ENCODE measurements around the gene ELOB.

ELOB gene

DNA sequence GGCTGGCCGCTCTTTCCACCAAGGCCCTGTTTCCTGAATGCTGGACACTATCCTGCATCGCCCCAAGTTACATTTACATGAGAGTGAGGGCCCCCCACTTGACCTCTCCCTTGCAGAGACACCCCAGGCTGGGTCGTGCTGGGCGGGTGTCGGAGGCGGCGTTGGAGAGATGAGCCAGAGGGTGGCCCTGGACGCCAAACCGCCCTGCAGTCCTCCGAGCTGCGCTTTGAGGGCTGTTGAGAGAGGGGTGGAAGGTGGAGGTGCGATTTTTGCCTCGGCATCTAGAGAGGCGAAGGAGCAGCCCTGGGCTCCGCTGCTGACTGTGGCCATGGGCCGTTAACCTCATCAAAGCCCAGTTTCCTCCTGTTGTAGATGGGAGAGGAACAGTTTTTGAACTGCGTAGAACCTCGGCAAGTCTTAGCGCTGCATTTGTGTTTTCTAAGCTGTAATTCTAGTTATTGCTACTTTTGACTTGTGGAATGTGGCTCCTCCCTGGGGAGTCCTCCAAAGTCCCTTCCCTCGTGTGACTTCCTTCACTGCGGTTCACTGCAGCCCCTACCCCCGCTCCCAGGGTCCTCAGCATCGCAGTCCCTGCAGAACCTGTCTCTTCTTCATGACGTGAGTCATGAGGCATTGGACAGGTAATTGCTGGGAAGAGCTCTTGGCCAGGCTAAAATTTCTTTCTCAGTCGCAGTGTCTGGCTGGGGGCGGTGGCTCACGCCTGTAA lies 986 bp upstream of the ELOB start:
- H3K4me3 ChIP-seq (ENCODE audit: low read depth, low read length): peak overlapping the region; percentile 74
- H3K27ac ChIP-seq: peak overlapping the region; percentile 99
- H3K36me3 ChIP-seq: peaks cover 33% of the 10 kb centered on the region
- DNase-seq: no peak
- no peaks in the 10 kb centered on the region for H3K9me3 ChIP-seq (ENCODE audit: severe bottlenecking)
- TF ChIP-seq, protein P1, sequence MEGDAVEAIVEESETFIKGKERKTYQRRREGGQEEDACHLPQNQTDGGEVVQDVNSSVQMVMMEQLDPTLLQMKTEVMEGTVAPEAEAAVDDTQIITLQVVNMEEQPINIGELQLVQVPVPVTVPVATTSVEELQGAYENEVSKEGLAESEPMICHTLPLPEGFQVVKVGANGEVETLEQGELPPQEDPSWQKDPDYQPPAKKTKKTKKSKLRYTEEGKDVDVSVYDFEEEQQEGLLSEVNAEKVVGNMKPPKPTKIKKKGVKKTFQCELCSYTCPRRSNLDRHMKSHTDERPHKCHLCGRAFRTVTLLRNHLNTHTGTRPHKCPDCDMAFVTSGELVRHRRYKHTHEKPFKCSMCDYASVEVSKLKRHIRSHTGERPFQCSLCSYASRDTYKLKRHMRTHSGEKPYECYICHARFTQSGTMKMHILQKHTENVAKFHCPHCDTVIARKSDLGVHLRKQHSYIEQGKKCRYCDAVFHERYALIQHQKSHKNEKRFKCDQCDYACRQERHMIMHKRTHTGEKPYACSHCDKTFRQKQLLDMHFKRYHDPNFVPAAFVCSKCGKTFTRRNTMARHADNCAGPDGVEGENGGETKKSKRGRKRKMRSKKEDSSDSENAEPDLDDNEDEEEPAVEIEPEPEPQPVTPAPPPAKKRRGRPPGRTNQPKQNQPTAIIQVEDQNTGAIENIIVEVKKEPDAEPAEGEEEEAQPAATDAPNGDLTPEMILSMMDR (IDR thresholded peaks at IDR 0.05; ENCODE audit: low read depth, low read length): no peak
- H3K27me3 ChIP-seq (ENCODE audit: insufficient read depth, low read depth, severe bottlenecking): no peaks in the 10 kb centered on the region

- H3K27ac ChIP-seq: peak overlapping the region; percentile 87
- no peaks in the 10 kb centered on the region for H3K9me3 ChIP-seq (ENCODE audit: severe bottlenecking)
- DNase-seq: no peak
- H3K4me3 ChIP-seq (ENCODE audit: low read depth, low read length): peak overlapping the region; percentile 66
- TF ChIP-seq, protein P1 (IDR thresholded peaks at IDR 0.05; ENCODE audit: low read depth, low read length): no peak
- no peaks in the 10 kb centered on the region for H3K27me3 ChIP-seq (ENCODE audit: insufficient read depth, low read depth, severe bottlenecking)
- peaks cover 44% of the 10 kb centered on the region for H3K36me3 ChIP-seq
These were observed 460 bp downstream of the ELOB start for GRCh38 chr16:2776500-2777139.

GRCh38 chr16:2775765-2776499 lies 1.1 kb downstream of the ELOB start:
- TF ChIP-seq, protein P1 (IDR thresholded peaks at IDR 0.05; ENCODE audit: low read depth, low read length): no peak
- Histone ChIP-seq H3K9me3 (ENCODE audit: severe bottlenecking) (no peaks in the 10 kb centered on the region), H3K36me3 (peaks cover 51% of the 10 kb centered on the region), H3K27me3 (ENCODE audit: insufficient read depth, low read depth, severe bottlenecking) (no peaks in the 10 kb centered on the region), H3K4me3 (ENCODE audit: low read depth, low read length) (peak overlapping the region; percentile 66), H3K27ac (peak overlapping the region; percentile 87; the same call in 1 of the 2 replicates)
- no peak for DNase-seq

DNA sequence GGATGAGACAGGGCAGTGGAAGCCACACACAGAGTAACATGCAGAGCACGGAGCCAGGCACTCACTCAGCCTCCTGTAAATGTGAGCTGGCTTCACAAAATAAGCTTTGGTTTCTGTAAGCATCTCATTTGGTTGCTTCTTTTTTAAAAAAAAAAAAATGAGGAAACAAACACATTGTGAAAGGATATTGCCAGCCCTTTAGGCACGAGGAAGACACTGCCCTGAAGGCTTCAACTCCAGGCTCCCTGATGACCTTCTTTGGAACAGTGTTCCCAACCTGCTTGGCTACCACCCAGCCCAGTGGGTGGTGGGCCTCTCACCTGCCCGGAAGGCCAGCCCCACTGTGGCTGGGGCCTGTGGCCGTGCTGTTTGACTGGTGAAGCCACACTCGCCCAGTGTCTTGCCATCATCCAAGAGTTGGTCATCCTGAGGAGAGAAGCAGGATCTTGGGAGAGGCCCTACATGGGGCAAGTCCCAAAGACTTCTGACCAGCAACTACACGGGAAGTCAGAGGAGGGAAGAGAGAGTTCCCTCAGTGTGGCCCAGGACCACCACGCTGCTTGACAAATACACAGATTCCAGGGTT lies 1.9 kb downstream of the ELOB start:
- no peak for DNase-seq
- no peaks in the 10 kb centered on the region for H3K9me3 ChIP-seq (ENCODE audit: severe bottlenecking)
- peaks cover 56% of the 10 kb centered on the region for H3K36me3 ChIP-seq
- no peaks in the 10 kb centered on the region for H3K27me3 ChIP-seq (ENCODE audit: insufficient read depth, low read depth, severe bottlenecking)
- TF ChIP-seq, protein P1 (IDR thresholded peaks at IDR 0.05; ENCODE audit: low read depth, low read length): no peak
- H3K4me3 ChIP-seq (ENCODE audit: low read depth, low read length): no peak overlapping the region
- no peak overlapping the region for H3K27ac ChIP-seq

GRCh38 chr16:2774161-2774891 lies 2.8 kb downstream of the ELOB start:
- DNase-seq: no peak
- no peak overlapping the region for H3K4me3 ChIP-seq (ENCODE audit: low read depth, low read length)
- H3K27ac ChIP-seq: no peak overlapping the region
- H3K36me3 ChIP-seq: peaks cover 65% of the 10 kb centered on the region
- no peaks in the 10 kb centered on the region for H3K9me3 ChIP-seq (ENCODE audit: severe bottlenecking)
- H3K27me3 ChIP-seq (ENCODE audit: insufficient read depth, low read depth, severe bottlenecking): no peaks in the 10 kb centered on the region
- TF ChIP-seq, protein P1 (IDR thresholded peaks at IDR 0.05; ENCODE audit: low read depth, low read length): no peak
